Right lobe of liver (tissue), 4 donors: ENCODE data around the gene HTR4.
"Not testable (repeated sequence)": the region's sequence is repeated elsewhere in the genome, so short reads cannot be mapped to it uniquely, and the experiment has no call there.

ENCODE experiments used
- CTCF ChIP-seq, 4 donors: fragments of 200-600 bp in 3 of 4; fragments of 450-650 bp in 1 of 4; IDR thresholded peaks; one replicate each; pipeline versions ENCODE4 v1.5.1 to v1.8.0; 2016 to 2022; ENCODE audit warnings: antibody characterized with exemption in 4 of 4, mild to moderate bottlenecking in 2 of 4
- POLR2A ChIP-seq: fragments of 450-650 bp; IDR thresholded peaks from one replicate; pipeline ENCODE4 v1.6.1; 2017; ENCODE audit warnings: antibody characterized with exemption, mild to moderate bottlenecking
- donor health status: DM: no; HTN: no; CAD: no.
- donor health status: DM: no; HTN: no; CAD: no.
- donor health status: DM: no; HTN: yes; CAD: no.

- not testable (repeated sequence) for TF ChIP-seq CTCF (IDR thresholded peaks at IDR 0.05); POLR2A
Measured at GRCh38 chr5:148468746-148469145, 185.6 kb downstream of the HTR4 start.
